Hepatocyte (in vitro differentiated cells): ENCODE measurements around the gene PLXNB1. TPM values are rescaled to one million over a fixed set of nuclear protein-coding genes. Genes with fewer than 3 reads are reported as not detected.
"Not testable (repeated sequence)": the region's sequence is repeated elsewhere in the genome, so short reads cannot be mapped to it uniquely, and the experiment has no call there.

Experiments
- DNase-seq: peaks from one replicate; pipeline ENCODE4 v3.0.0-alpha.2; 2016; ENCODE audit warnings: low spot score
- H2AFZ ChIP-seq: fragments of 200-600 bp; sonication (generic); 2 replicates; pipeline ENCODE4 v1.6.0; 2016; ENCODE audit warnings: antibody characterized with exemption, mild to moderate bottlenecking
- H3K27ac ChIP-seq: fragments of 200-600 bp; sonication (generic); 2 replicates; pipeline ENCODE4 v1.5.1; 2016; ENCODE audit warnings: mild to moderate bottlenecking
- H3K27me3 ChIP-seq: fragments of 200-600 bp; sonication (generic); 2 replicates; pipeline ENCODE4 v1.6.1; 2016
- H3K36me3 ChIP-seq: fragments of 200-600 bp; sonication (generic); replicated peaks from 2 replicates; pipeline ENCODE4 v1.5.1; 2016; ENCODE audit warnings: low read depth; ENCODE audit not compliant: insufficient read depth
- H3K4me1 ChIP-seq: fragments of 200-600 bp; sonication (generic); 2 replicates; pipeline ENCODE4 v1.5.1; 2016; ENCODE audit warnings: mild to moderate bottlenecking, moderate library complexity; ENCODE audit not compliant: insufficient read depth
- H3K4me2 ChIP-seq: fragments of 200-600 bp; sonication (generic); 2 replicates; pipeline ENCODE4 v1.6.0; 2016
- H3K4me3 ChIP-seq: fragments of 200-600 bp; sonication (generic); 2 replicates; pipeline ENCODE4 v1.5.1; 2016; ENCODE audit warnings: mild to moderate bottlenecking
- H3K79me2 ChIP-seq: fragments of 200-600 bp; sonication (generic); 2 replicates; pipeline ENCODE4 v1.6.0; 2017; ENCODE audit warnings: mild to moderate bottlenecking
- H3K9me2 ChIP-seq: fragments of 200-600 bp; sonication (generic); replicated peaks from 2 replicates; pipeline ENCODE4 v1.6.0; 2017; ENCODE audit warnings: mild to moderate bottlenecking; ENCODE audit not compliant: insufficient read depth
- H3K9me3 ChIP-seq: fragments of 200-600 bp; sonication (generic); 2 replicates; pipeline ENCODE4 v1.5.1; 2016; ENCODE audit warnings: low read depth, mild to moderate bottlenecking
- H4K20me1 ChIP-seq: fragments of 200-600 bp; sonication (generic); 2 replicates; pipeline ENCODE4 v1.6.0; 2016; ENCODE audit warnings: mild to moderate bottlenecking; ENCODE audit not compliant: insufficient read depth, poor library complexity, severe bottlenecking
- CTCF ChIP-seq: fragments of 200-600 bp; sonication (generic); IDR thresholded peaks from 2 replicates; pipeline ENCODE4 v1.5.1; 2016; ENCODE audit warnings: antibody characterized with exemption, mild to moderate bottlenecking; ENCODE audit not compliant: poor library complexity
- EZH2 ChIP-seq: fragments of 200-600 bp; sonication (generic); IDR thresholded peaks from 2 replicates; pipeline ENCODE4 v1.6.1; 2016; ENCODE audit warnings: antibody characterized with exemption, mild to moderate bottlenecking, borderline replicate concordance
- EZH2phosphoT487 ChIP-seq: fragments of 200-600 bp; sonication (generic); IDR thresholded peaks from one replicate; pipeline ENCODE4 v1.6.1; 2018; ENCODE audit warnings: antibody characterized with exemption, mild to moderate bottlenecking, low read depth, moderate library complexity; ENCODE audit not compliant: unreplicated experiment, severe bottlenecking
- WGBS: methylation state at CpG from one replicate; pipeline ENCODE4 v1.1.6; 2016; ENCODE audit warnings: low lambda C conversion rate; ENCODE audit errors: missing lambda C conversion rate; 5-methylcytosine and 5-hydroxymethylcytosine counted together
- polyA plus RNA-seq: library from polyadenylated mRNA; unstranded; fragments of >200 nt; fragmentation: Nextera tagmentation; extraction: Ambion mirVana; gene quantifications from 2 replicates; pipeline ENCODE4 v1.2.1, GENCODE V29; 2016
- total RNA-seq: library from RNA; depleted of rRNA; stranded (reverse); fragments of >200 nt; gene quantifications from 2 replicates; pipeline ENCODE4 v1.2.3, GENCODE V29; 2014

Gene PLXNB1
- total and polyA plus RNA-seq, 2 experiments from 2014 or later, result 71.3 to 74.5 TPM

- H3K4me2 ChIP-seq, result no peak overlapping the region
- no peaks in the 10 kb centered on the region for H4K20me1 ChIP-seq
- H2AFZ ChIP-seq, result no peak overlapping the region
- no peaks in the 10 kb centered on the region for H3K27me3 ChIP-seq
- H3K4me1 ChIP-seq, result peaks cover 33% of the 10 kb centered on the region
- TF ChIP-seq EZH2, result no peak
- TF ChIP-seq EZH2phosphoT487, result no peak
- TF ChIP-seq CTCF, result no peak
- no peaks in the 10 kb centered on the region for H3K36me3 ChIP-seq
- DNase-seq, result peak; percentile 39
- H3K79me2 ChIP-seq, result peaks cover 30% of the 10 kb centered on the region
- H3K9me3 ChIP-seq, result no peaks in the 10 kb centered on the region
- H3K4me3 ChIP-seq, result no peak overlapping the region
- whole genome bisulfite sequencing, result 45% methylated on average over 4 of the region's 4 CpGs
- peak overlapping the region; percentile 65 for H3K27ac ChIP-seq
- no peaks in the 10 kb centered on the region for H3K9me2 ChIP-seq
Measured at GRCh38 chr3:48474619-48475018, 44.7 kb upstream of the PLXNB1 start.

GRCh38 chr3:48474031-48474430 is 44.1 kb upstream of the PLXNB1 start:
- 87% methylated on average over 4 of the region's 4 CpGs for WGBS
- H3K4me1 ChIP-seq, result peaks cover 33% of the 10 kb centered on the region
- not testable (repeated sequence) for H3K9me2 ChIP-seq, H4K20me1 ChIP-seq, H3K4me2 ChIP-seq, H3K9me3 ChIP-seq, H3K27me3 ChIP-seq, H2AFZ ChIP-seq, DNase-seq, H3K36me3 ChIP-seq, H3K4me3 ChIP-seq
- peak overlapping the region; percentile 97 for H3K27ac ChIP-seq
- H3K79me2 ChIP-seq, result peaks cover 36% of the 10 kb centered on the region

- Histone ChIP-seq H3K36me3 (no peaks in the 10 kb centered on the region), H3K79me2 (peaks cover 39% of the 10 kb centered on the region), H3K27me3 (no peaks in the 10 kb centered on the region), H3K9me3 (no peaks in the 10 kb centered on the region), H4K20me1 (no peaks in the 10 kb centered on the region), H3K4me3 (no peak overlapping the region), H3K4me2 (peak overlapping the region; percentile 94), H2AFZ (peak overlapping the region; percentile 12), H3K27ac (peak overlapping the region; percentile 97), H3K9me2 (no peaks in the 10 kb centered on the region), H3K4me1 (peaks cover 33% of the 10 kb centered on the region)
- TF ChIP-seq EZH2 (no peak), CTCF (no peak), EZH2phosphoT487 (no peak)
- DNase-seq, result no peak
- WGBS, result 75% methylated on average over 5 of the region's 5 CpGs
Measured at GRCh38 chr3:48473617-48473952, 43.7 kb upstream of the PLXNB1 start.

- Histone ChIP-seq H3K9me3 (no peaks in the 10 kb centered on the region), H3K79me2 (peaks cover 39% of the 10 kb centered on the region), H3K27me3 (no peaks in the 10 kb centered on the region), H3K36me3 (no peaks in the 10 kb centered on the region), H3K27ac (peak overlapping the region; percentile 97), H3K4me2 (peak overlapping the region; percentile 94), H2AFZ (peak overlapping the region; percentile 58), H3K4me1 (peaks cover 33% of the 10 kb centered on the region), H4K20me1 (no peaks in the 10 kb centered on the region), H3K9me2 (no peaks in the 10 kb centered on the region), H3K4me3 (peak overlapping the region; percentile 35)
- WGBS, result 3% methylated on average over 15 of the region's 17 CpGs
- DNase-seq, result peak; percentile 98
- peak; percentile 44 for TF ChIP-seq CTCF
- no peak for TF ChIP-seq EZH2
Measured at GRCh38 chr3:48472923-48473616, 43.2 kb upstream of the PLXNB1 start.
